Central memory CD4-positive, alpha-beta T cell (primary cell): ENCODE measurements around the gene TMEM129.

Source experiments
- DNase-seq: peaks from one replicate; pipeline ENCODE4 v3.0.0; 2022
- total RNA-seq, 3 experiments: gene quantifications; one replicate each; lab custom pipeline; 2026; lab: John Stamatoyannopoulos, UW

The TMEM129 gene
- total RNA-seq, result 21.8 to 47.4 (median 24.9) reads per million in 3 experiments

GRCh38 chr4:1721003-1721665 is at the start of gene TMEM129, which contains the start of gene TACC3:
Gene TMEM129, minus strand, starts transcription at chr4:1721323. Its CDS starts 486 bp downstream, at chr4:1720837.
Gene TACC3, plus strand, starts transcription at chr4:1721521. Its CDS starts 1,901 bp downstream, at chr4:1723422.
- peak; percentile 97 for DNase-seq

- no peak for DNase-seq
These were observed 49.7 kb upstream of the TMEM129 start for GRCh38 chr4:1770791-1771231.

- DNase-seq, result no peak
These were observed 49.1 kb upstream of the TMEM129 start for GRCh38 chr4:1770245-1770644.

GRCh38 chr4:1769692-1770091 is 48.6 kb upstream of the TMEM129 start:
- no peak for DNase-seq

GRCh38 chr4:1768367-1769034 is 47.4 kb upstream of the TMEM129 start:
- no peak for DNase-seq

GRCh38 chr4:1767770-1768366 is 46.7 kb upstream of the TMEM129 start:
- no peak for DNase-seq

GRCh38 chr4:1767061-1767769 is 46.1 kb upstream of the TMEM129 start:
- no peak for DNase-seq

GRCh38 chr4:1766106-1767060 is 45.3 kb upstream of the TMEM129 start:
- DNase-seq, result no peak

GRCh38 chr4:1765409-1766072 is 44.4 kb upstream of the TMEM129 start:
- DNase-seq, result no peak

GRCh38 chr4:1764670-1765069 is 43.5 kb upstream of the TMEM129 start:
- no peak for DNase-seq

- no peak for DNase-seq
These were observed 42.5 kb upstream of the TMEM129 start for GRCh38 chr4:1763550-1764080.

- no peak for DNase-seq
These were observed 42.0 kb upstream of the TMEM129 start for GRCh38 chr4:1763070-1763549.

GRCh38 chr4:1762264-1763010 is 41.3 kb upstream of the TMEM129 start:
- no peak for DNase-seq

- DNase-seq, result no peak
These were observed 40.1 kb upstream of the TMEM129 start for GRCh38 chr4:1761130-1761689.

- DNase-seq, result no peak
These were observed 39.5 kb upstream of the TMEM129 start for GRCh38 chr4:1760521-1761071.

GRCh38 chr4:1759818-1760223 is 38.7 kb upstream of the TMEM129 start:
- DNase-seq, result no peak

GRCh38 chr4:1759170-1759817 is 38.2 kb upstream of the TMEM129 start:
- DNase-seq, result no peak

- DNase-seq, result no peak
These were observed 37.4 kb upstream of the TMEM129 start for GRCh38 chr4:1758306-1759121.
